Keratinocyte (primary cell): Measurements from ENCODE around the gene OLIG2.

Experiments
- CTCF ChIP-seq, 3 experiments: IDR thresholded peaks in 1 of 3; conservative IDR thresholded peaks in 1 of 3; optimal IDR thresholded peaks in 1 of 3; 2 replicates in 2 of 3; 3 replicates in 1 of 3; pipeline versions ENCODE3 to v1.5.1; 2011; ENCODE audit warnings: low read length in 3 of 3, mild to moderate bottlenecking in 3 of 3, moderate library complexity in 2 of 3, control low read depth in 1 of 3, inconsistent platforms in 1 of 3; ENCODE audit not compliant: insufficient read depth in 2 of 3; ENCODE audit errors: extremely low read depth in 1 of 3
- EZH2 ChIP-seq: IDR thresholded peaks from one replicate; pipeline ENCODE4 v1.6.1; 2012; ENCODE audit warnings: inconsistent platforms, mild to moderate bottlenecking, low read length, moderate library complexity

DNA sequence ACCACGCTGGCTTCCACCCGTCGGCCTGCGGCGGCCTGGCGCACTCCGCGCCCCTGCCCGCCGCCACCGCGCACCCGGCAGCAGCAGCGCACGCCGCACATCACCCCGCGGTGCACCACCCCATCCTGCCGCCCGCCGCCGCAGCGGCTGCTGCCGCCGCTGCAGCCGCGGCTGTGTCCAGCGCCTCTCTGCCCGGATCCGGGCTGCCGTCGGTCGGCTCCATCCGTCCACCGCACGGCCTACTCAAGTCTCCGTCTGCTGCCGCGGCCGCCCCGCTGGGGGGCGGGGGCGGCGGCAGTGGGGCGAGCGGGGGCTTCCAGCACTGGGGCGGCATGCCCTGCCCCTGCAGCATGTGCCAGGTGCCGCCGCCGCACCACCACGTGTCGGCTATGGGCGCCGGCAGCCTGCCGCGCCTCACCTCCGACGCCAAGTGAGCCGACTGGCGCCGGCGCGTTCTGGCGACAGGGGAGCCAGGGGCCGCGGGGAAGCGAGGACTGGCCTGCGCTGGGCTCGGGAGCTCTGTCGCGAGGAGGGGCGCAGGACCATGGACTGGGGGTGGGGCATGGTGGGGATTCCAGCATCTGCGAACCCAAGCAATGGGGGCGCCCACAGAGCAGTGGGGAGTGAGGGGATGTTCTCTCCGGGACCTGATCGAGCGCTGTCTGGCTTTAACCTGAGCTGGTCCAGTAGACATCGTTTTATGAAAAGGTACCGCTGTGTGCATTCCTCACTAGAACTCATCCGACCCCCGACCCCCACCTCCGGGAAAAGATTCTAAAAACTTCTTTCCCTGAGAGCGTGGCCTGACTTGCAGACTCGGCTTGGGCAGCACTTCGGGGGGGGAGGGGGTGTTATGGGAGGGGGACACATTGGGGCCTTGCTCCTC, 1.9 kb downstream of the OLIG2 start:
- no peak for TF ChIP-seq EZH2
- TF ChIP-seq CTCF (optimal IDR thresholded peaks at IDR 0.05 in 1 of 3, IDR thresholded peaks at IDR 0.05 in 1 of 3, conservative IDR thresholded peaks at IDR 0.05 in 1 of 3; ENCODE audit: extremely low read depth in 1 of 3, insufficient read depth in 2 of 3, low read length in 3 of 3), result no peak
